Subcutaneous abdominal adipose tissue (tissue), 5 donors: ENCODE measurements around the gene FLNB.

Experiments used
- H3K27ac ChIP-seq: one replicate; pipeline ENCODE4 v1.7.0; 2013; ENCODE audit warnings: low read depth, mild to moderate bottlenecking, inconsistent platforms, low read length, moderate library complexity
- H3K27me3 ChIP-seq, 5 donors: one replicate each; pipeline ENCODE4 v1.7.0; 2013; ENCODE audit warnings: low read length in 5 of 5, inconsistent platforms in 1 of 5; ENCODE audit not compliant: control insufficient read depth in 5 of 5, insufficient read depth in 4 of 5
- H3K36me3 ChIP-seq, 5 donors: one replicate each; pipeline ENCODE4 v1.7.0; 2013; ENCODE audit warnings: low read length in 5 of 5; ENCODE audit not compliant: control insufficient read depth in 5 of 5, insufficient read depth in 5 of 5
- H3K4me1 ChIP-seq, 5 donors: one replicate each; pipeline ENCODE4 v1.7.0; 2013; ENCODE audit warnings: low read length in 5 of 5, mild to moderate bottlenecking in 3 of 5, moderate library complexity in 1 of 5; ENCODE audit not compliant: control insufficient read depth in 5 of 5, insufficient read depth in 5 of 5
- H3K4me3 ChIP-seq, 5 donors: one replicate each; pipeline ENCODE4 v1.7.0; 2013; ENCODE audit warnings: low read length in 5 of 5, low read depth in 1 of 5
- H3K9ac ChIP-seq, 5 donors: one replicate each; pipeline ENCODE4 v1.7.0; 2013; ENCODE audit warnings: low read length in 5 of 5, mild to moderate bottlenecking in 4 of 5, moderate library complexity in 3 of 5
- H3K9me3 ChIP-seq, 5 donors: one replicate each; pipeline ENCODE4 v1.7.0; 2013; ENCODE audit warnings: low read length in 5 of 5; ENCODE audit not compliant: control insufficient read depth in 5 of 5
- donor health status: healthy.
- donor health status: healthy.
- donor health status: healthy.
- donor health status: healthy.
- donor health status: healthy.

The FLNB gene

DNA sequence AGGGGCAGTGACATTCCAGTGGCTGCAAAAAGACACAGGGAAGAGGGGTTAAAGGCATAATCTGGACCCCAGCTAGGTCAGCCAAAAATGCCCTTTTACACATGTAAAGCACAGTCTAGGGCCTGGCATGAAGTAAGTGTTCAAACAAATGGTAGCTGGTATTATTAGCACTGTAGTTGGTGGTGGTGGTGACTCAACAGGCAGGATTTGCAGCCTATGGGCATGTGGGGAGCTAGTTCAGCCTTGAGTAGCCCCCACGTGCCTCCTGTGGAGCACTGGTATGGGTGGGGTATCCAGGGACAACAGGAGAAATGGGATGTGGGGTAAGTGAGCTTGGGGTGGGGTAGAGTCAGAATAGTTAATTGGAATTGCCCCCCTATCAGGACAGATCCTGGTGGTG is 175.0 kb downstream of the FLNB start:
- H3K27ac ChIP-seq: no peak overlapping the region
- peaks cover 0 to 2% (median 0%) of the 10 kb centered on the region in 5 donors for H3K27me3 ChIP-seq
- no peaks in the 10 kb centered on the region for H3K36me3 ChIP-seq
- peaks cover 0 to 17% (median 8%) of the 10 kb centered on the region in 5 donors for H3K4me1 ChIP-seq
- no peaks in the 10 kb centered on the region for H3K9me3 ChIP-seq
- no peak overlapping the region for H3K9ac ChIP-seq
- H3K4me3 ChIP-seq: no peak overlapping the region

DNA sequence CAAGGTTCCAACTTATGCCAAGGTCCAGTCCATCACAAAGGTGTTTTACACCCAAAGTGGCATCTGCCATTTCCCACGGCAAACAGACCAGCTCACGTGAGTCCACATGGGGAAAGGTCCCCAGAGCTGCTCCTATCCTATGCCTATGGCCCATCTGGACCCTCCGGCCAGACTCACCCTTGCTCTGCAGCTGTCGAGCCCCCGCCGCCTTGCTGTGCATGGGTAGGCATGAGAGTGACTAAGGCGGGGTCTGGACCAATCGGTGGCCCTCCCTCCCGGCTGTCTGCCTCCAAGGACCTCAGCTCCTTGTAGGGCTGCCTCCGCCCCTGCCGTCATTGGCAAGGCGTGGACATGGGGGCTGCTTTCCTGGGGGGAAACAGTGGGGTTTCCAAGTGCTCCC is 175.7 kb downstream of the FLNB start:
- peaks cover 0 to 2% (median 0%) of the 10 kb centered on the region in 5 donors for H3K27me3 ChIP-seq
- H3K36me3 ChIP-seq: no peaks in the 10 kb centered on the region
- peaks cover 2 to 19% (median 3%) of the 10 kb centered on the region in 5 donors for H3K4me1 ChIP-seq
- no peaks in the 10 kb centered on the region for H3K9me3 ChIP-seq
- no peak overlapping the region for H3K4me3 ChIP-seq
- no peak overlapping the region for H3K27ac ChIP-seq
- H3K9ac ChIP-seq: no peak overlapping the region

DNA sequence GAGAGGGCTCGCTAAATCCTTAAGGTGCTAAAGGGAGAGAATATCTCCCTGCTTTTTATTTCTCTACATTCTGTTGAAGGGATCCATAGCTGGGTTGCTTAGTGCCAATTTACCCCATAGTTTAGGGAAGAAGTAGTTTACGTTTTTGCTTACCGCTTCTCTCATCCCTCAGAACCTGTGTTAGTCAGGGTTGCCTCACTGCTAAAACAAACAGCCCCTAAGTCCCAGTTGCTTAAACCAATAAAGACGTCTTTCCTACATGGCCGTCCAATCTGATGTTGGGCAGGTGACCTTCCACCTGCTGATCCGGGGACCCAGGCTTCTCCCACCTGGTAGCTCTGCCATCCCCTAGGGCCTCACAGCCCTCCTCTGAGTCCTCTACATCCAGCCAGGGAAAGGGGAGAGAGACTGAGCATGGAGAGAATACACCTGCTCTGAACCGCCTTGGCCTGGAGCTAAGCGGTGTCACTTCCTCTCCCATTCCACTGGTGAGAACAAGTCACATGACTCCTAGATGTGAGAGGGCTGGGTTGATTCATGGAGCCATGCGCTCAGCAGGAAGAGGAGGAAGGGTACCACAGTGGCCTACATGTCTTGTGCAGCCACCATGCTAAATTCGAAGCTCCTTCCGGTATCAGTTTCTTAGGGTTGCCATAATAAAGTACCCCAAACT is 176.2 kb downstream of the FLNB start:
- Histone ChIP-seq H3K4me1 (peaks cover 0 to 24% (median 3%) of the 10 kb centered on the region in 5 donors), H3K9me3 (no peaks in the 10 kb centered on the region), H3K27ac (no peak overlapping the region), H3K4me3 (no peak overlapping the region), H3K9ac (no peak overlapping the region), H3K27me3 (peaks cover 0 to 2% (median 0%) of the 10 kb centered on the region in 5 donors), H3K36me3 (no peaks in the 10 kb centered on the region)

DNA sequence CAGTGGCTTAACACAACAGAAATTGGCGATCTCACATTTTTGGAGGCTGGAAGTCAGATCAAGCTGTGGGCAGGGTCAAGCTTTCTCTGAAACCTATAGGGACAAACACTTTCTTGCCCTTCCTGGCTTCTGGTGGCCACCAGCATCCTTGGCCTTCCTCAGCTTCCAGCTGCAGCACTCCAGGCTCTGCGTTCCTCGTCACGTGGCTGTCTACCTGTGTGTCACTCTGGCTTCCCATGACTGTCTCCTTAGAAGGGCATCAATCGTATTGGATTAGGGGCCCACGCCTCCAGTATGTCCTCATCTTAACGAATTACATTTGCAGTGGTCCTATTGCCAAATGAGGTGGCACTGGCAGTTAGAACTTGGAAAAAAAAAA is 176.7 kb downstream of the FLNB start:
- Histone ChIP-seq H3K27ac (no peak overlapping the region), H3K9me3 (no peaks in the 10 kb centered on the region), H3K36me3 (no peaks in the 10 kb centered on the region), H3K27me3 (peaks cover 0 to 2% (median 0%) of the 10 kb centered on the region in 5 donors), H3K4me3 (no peak overlapping the region), H3K9ac (no peak overlapping the region), H3K4me1 (peaks cover 0 to 25% (median 3%) of the 10 kb centered on the region in 5 donors)

DNA sequence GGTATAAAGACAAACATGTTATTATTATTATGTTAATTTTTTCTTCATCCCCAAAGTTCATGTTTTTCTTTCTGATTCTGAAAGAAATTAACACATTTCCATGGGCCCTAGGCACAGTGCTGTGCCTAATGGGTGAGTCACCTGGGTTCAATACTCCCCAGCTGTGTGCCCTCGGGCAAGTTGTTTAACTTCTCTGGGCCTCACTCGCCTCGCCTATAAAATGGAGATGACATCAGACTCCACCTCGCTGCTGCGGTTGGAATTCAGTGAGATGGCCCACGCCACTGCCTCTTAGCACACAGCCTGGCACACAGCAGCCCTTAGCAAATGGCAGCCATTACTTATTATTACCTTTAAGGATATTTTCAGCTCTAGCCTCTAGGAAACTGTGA is 179.9 kb downstream of the FLNB start:
- H3K9me3 ChIP-seq: no peaks in the 10 kb centered on the region
- H3K4me1 ChIP-seq: peaks cover 0 to 31% (median 3%) of the 10 kb centered on the region in 5 donors
- no peak overlapping the region for H3K9ac ChIP-seq
- no peak overlapping the region for H3K4me3 ChIP-seq
- H3K27me3 ChIP-seq: peaks cover 0 to 2% (median 0%) of the 10 kb centered on the region in 5 donors
- no peak overlapping the region for H3K27ac ChIP-seq
- no peaks in the 10 kb centered on the region for H3K36me3 ChIP-seq

DNA sequence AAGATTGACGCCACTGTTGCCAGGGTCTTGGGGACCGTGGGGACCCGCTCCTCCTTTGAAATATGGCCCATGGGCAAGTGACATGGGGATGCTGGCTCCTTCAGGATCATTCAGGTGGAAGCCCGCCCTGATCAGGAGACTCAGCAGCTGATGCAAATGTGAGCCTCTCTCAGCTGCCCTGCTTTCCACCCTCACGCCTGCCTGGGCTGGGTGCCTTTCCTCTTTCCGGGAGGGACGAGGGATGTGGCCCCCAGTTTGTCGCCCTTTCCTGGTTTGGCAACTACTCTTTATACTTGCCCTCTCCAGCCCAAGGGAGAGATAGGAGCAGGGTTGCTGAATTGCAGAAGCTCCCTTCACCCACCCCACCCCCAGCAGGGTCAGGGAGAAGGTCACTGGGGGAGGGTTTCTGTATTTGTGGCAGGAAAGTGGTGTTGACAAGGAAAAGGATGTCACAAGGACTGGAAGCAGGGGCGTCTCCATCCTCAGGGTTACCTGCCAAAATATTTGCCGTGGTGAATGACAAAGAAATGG is 180.8 kb downstream of the FLNB start:
- Histone ChIP-seq H3K27me3 (peaks cover 0 to 2% (median 0%) of the 10 kb centered on the region in 5 donors), H3K4me1 (peaks cover 0 to 31% (median 3%) of the 10 kb centered on the region in 5 donors), H3K36me3 (peaks cover 0 to 5% (median 0%) of the 10 kb centered on the region in 5 donors), H3K9ac (no peak overlapping the region), H3K27ac (no peak overlapping the region), H3K4me3 (no peak overlapping the region), H3K9me3 (no peaks in the 10 kb centered on the region)

DNA sequence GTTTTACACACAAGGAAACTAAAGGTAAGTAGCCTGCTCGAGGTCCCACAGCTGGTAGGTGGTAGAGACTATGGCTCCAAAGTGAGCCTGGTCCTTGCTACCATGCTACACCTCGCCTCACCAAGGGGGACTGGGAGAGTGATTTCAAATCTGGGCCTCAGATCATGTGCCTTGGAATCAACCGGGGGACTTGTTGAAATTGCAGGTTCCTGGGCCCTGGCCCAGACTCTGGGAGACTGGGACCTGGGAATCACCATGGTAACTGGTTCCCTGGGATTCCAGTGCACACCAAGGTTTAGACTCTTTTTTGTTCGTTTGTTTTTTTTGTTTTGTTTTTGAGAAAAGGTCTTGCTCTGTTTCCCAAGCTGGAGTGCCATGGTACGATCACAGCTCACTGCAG is 181.5 kb downstream of the FLNB start:
- Histone ChIP-seq H3K4me3 (no peak overlapping the region), H3K4me1 (peaks cover 0 to 31% (median 3%) of the 10 kb centered on the region in 5 donors), H3K36me3 (peaks cover 0 to 5% (median 0%) of the 10 kb centered on the region in 5 donors), H3K27ac (no peak overlapping the region), H3K9ac (no peak overlapping the region), H3K27me3 (peaks cover 0 to under 1% (median 0%) of the 10 kb centered on the region in 5 donors), H3K9me3 (no peaks in the 10 kb centered on the region)

DNA sequence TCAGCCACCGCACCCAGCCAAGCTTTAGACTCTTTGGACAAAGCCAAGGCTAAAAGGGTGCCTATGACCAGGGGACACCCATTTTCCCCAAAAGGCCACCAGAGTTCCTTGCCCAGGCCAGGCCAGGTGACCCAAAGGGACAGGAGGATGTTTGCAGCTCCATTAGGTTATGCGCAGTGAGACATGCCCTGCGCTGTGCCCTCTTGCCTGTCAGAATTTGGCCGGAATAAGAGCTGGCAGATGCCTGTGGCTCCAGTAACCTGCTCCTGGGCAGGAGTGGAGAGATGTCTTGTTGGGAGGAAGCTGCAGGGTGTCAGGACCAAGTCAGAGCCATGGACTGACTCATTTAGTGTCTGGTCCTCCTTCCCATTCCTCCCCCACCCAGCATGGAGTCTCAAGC is 182.1 kb downstream of the FLNB start:
- Histone ChIP-seq H3K27ac (no peak overlapping the region), H3K36me3 (peaks cover 0 to 5% (median 0%) of the 10 kb centered on the region in 5 donors), H3K4me1 (peaks cover 0 to 31% (median 3%) of the 10 kb centered on the region in 5 donors), H3K4me3 (no peak overlapping the region), H3K9me3 (no peaks in the 10 kb centered on the region), H3K27me3 (no peaks in the 10 kb centered on the region), H3K9ac (peak overlapping the region in 1 of 5 donors; percentile 16)

DNA sequence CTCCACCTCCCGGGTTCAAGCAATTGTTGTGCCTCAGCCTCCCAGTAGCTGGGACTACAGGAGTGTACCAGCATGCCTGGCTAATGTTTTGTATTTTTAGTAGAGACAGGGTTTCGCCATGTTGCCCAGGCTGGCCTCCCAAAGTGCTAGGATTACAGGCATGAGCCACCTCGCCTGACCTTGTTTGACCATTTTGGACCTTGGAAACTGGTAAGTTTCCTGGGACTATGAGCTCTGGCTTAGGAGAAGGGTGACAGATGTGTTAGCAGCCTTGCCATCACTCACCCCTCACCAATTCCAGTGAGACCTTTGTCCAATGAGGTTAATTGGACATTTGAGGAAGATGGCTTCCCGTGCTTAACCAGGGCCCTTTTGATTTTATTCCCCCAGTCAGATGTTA is 182.7 kb downstream of the FLNB start:
- Histone ChIP-seq H3K36me3 (peaks cover 0 to 5% (median 0%) of the 10 kb centered on the region in 5 donors), H3K4me1 (peaks cover 0 to 31% (median 3%) of the 10 kb centered on the region in 5 donors), H3K4me3 (no peak overlapping the region), H3K9me3 (no peaks in the 10 kb centered on the region), H3K9ac (no peak overlapping the region), H3K27me3 (no peaks in the 10 kb centered on the region), H3K27ac (no peak overlapping the region)

DNA sequence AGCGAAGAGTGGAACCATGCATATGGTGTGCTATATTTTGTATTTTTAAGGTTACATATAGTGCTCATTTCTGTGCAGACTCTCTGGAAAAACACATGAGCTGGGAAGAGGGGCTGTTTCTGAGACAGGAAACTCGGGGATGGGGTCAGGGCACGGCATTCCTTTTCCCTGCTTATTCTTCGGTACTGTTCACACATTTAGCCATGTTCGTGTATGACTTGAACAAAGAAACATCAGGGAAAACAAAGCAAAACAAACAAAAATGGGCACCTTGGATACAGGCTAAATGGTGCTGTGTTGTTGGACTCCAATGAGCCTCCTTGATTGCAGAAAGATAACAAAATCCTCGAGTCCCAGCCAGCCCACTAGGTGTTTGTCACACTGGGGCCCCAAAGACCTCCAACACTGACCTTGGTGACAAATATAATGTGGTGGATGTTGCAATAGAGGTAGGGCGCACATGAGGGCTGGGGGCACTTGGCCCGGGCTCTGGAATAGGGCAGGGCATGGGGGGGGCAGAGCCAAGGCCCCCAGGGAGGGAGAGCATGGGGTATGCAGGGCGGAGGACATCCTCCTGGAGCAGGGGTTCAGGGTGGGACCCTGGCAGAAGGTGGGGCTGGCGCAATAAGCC is 183.3 kb downstream of the FLNB start:
- H3K4me1 ChIP-seq: peaks cover 0 to 31% (median 3%) of the 10 kb centered on the region in 5 donors
- no peaks in the 10 kb centered on the region for H3K9me3 ChIP-seq
- peaks cover 0 to 5% (median 0%) of the 10 kb centered on the region in 5 donors for H3K36me3 ChIP-seq
- no peak overlapping the region for H3K27ac ChIP-seq
- no peak overlapping the region for H3K4me3 ChIP-seq
- no peak overlapping the region for H3K9ac ChIP-seq
- no peaks in the 10 kb centered on the region for H3K27me3 ChIP-seq
